HL-60/S4 treated with retinoic acid at 250 ng/mL for 4 days and 3 days (cell line): ENCODE results near the gene PCDH9.
"Not testable (repeated sequence)": the region's sequence is repeated elsewhere in the genome, so short reads cannot be mapped to it uniquely, and the experiment has no call there.

Experiments used
- in situ Hi-C: fragments of 300-500 bp; cut with MboI; formaldehyde crosslinking; loops from 2 replicates; pipeline ENCODE4 v1.7.0; 2022; ENCODE audit warnings: low sequenced_read_pairs

Gene PCDH9

GRCh38 chr13:67131393-67131792, 98.7 kb downstream of the PCDH9 start:
- in situ Hi-C loops, result no loop called here

GRCh38 chr13:67130444-67130843, 99.7 kb downstream of the PCDH9 start:
- in situ Hi-C loops, result no loop called here

GRCh38 chr13:67128136-67128535, 102.0 kb downstream of the PCDH9 start:
- in situ Hi-C loops, result no loop called here

GRCh38 chr13:67125681-67126080, 104.5 kb downstream of the PCDH9 start:
- in situ Hi-C loops, result no loop called here

- in situ Hi-C loops, result no loop called here
Observed at GRCh38 chr13:67123165-67123564, 107.0 kb downstream of the PCDH9 start.

GRCh38 chr13:67122251-67122650, 107.9 kb downstream of the PCDH9 start:
- in situ Hi-C loops, result no loop called here

GRCh38 chr13:67120872-67121531, 109.1 kb downstream of the PCDH9 start:
- in situ Hi-C loops, result no loop called here

- in situ Hi-C loops, result no loop called here
Observed at GRCh38 chr13:67119481-67119894, 110.6 kb downstream of the PCDH9 start.

- in situ Hi-C loops, result no loop called here
Observed at GRCh38 chr13:67118277-67118676, 111.9 kb downstream of the PCDH9 start.

GRCh38 chr13:67117010-67117550, 113.1 kb downstream of the PCDH9 start:
- in situ Hi-C loops, result no loop called here

- in situ Hi-C loops, result no loop called here
Observed at GRCh38 chr13:67107979-67108378, 122.2 kb downstream of the PCDH9 start.

GRCh38 chr13:67106502-67107057, 123.6 kb downstream of the PCDH9 start:
- in situ Hi-C loops, result no loop called here

- in situ Hi-C loops, result no loop called here
Observed at GRCh38 chr13:67101730-67102467, 128.2 kb downstream of the PCDH9 start.

GRCh38 chr13:67100730-67101129, 129.4 kb downstream of the PCDH9 start:
- in situ Hi-C loops, result no loop called here

- in situ Hi-C loops, result no loop called here
Observed at GRCh38 chr13:67099494-67099893, 130.6 kb downstream of the PCDH9 start.

GRCh38 chr13:67097892-67098452, 132.2 kb downstream of the PCDH9 start:
- in situ Hi-C loops, result no loop called here

- in situ Hi-C loops, result not testable (repeated sequence)
Observed at GRCh38 chr13:67096893-67097292, 133.2 kb downstream of the PCDH9 start.

- in situ Hi-C loops, result no loop called here
Observed at GRCh38 chr13:67096418-67096817, 133.7 kb downstream of the PCDH9 start.

- in situ Hi-C loops, result no loop called here
Observed at GRCh38 chr13:67095621-67096020, 134.5 kb downstream of the PCDH9 start.

GRCh38 chr13:67094952-67095351, 135.2 kb downstream of the PCDH9 start:
- in situ Hi-C loops, result no loop called here

GRCh38 chr13:67094078-67094477, 136.1 kb downstream of the PCDH9 start:
- in situ Hi-C loops, result no loop called here

GRCh38 chr13:67091603-67092002, 138.5 kb downstream of the PCDH9 start:
- in situ Hi-C loops, result no loop called here
